Measurements from ENCODE around the gene HYAL3. TPM values are rescaled to one million over a fixed set of nuclear protein-coding genes. Genes with fewer than 3 reads are reported as not detected.

Gene HYAL3
- total and polyA plus RNA-seq, 10 of the 15 experiments (the other 5 are each of a cell fraction or from before 2014, with no cell fraction given) = 0.37 to 4.2 (median 2.8) TPM

DNA sequence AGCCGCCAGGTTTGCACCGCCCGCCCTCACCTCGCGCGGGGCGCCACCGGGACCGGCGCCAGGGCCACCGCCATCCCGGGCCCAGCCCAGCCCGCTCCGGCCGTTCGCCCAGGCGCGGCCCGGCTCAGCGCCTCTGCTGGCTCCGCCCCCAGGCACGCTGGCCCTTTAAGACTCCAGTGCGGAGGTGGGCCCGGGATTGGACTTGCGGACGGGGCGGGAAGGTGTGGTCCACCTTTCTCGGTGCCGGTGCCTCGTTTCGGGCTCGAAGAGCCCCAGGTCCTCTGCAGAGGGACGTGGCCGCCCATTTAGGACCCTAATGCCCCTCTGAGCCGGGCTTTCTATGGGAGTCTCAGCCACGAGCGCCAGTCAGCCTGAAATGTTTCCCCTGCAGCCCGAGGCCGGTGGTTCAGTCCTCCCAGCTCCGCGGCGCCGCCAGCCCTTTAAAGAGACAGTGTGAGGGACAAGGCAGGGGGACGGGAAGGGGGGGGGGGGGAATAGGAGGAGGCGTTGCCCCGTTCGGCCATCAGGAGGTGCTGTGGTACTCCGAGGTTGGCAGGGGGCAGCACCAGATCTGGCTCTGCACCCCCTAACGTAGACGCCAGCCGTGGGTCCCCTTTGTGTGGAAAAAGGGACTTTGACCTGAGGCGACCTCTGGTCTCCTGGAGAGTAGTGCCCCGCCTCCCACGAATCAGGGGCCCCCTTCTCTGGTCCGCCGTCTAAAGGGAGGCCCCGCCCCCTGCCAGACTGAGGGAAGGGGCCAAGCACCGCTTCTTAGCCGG, 22.3 kb upstream of the HYAL3 start:
- peaks cover 22% of the 10 kb centered on the region for H3K4me1 ChIP-seq (ENCODE audit: control insufficient read depth, insufficient read depth, low read length)
- ChIA-PET POLR2A (interaction anchor here (0.5 to 2.0 kb wide), 4 partner anchors 15 to 1732 kb away, joined by 3 to 12 read pairs (median 6); partner anchors contain the start of genes HYAL3 and NAA80), CTCF (interaction anchor here (0.5 to 5.1 kb wide), 7 partner anchors 15 to 95 kb away, joined by 3 to 72 read pairs (median 3); partner anchors contain the start of genes HYAL3, NAA80 and RASSF1), RAD21 (ENCODE audit: unreplicated experiment) (interaction anchor here (0.6 to 1.6 kb wide), 7 partner anchors 15 to 215 kb away, joined by 3 to 6 read pairs (median 3); partner anchors contain the start of genes HYAL3, IFRD2 and NAA80), SMC1A (ENCODE audit: uncharacterized antibody, unreplicated experiment) (interaction anchor here (1.2 kb wide), 1 partner anchor 16 kb away, joined by 3 read pairs; no protein-coding TSS in a partner anchor)
- peaks cover 2 to 4% of the 10 kb centered on the region in 2 experiments; a peak in 2 of 4 replicates for H3K36me3 ChIP-seq (ENCODE audit: control insufficient read depth in 2 of 2, insufficient read depth in 2 of 2, low read length in 1 of 2)
- peak overlapping the region; percentile 70 for H3K4me3 ChIP-seq
- WGBS (ENCODE audit: insufficient coverage, insufficient replicate concordance, low lambda C conversion rate, missing lambda C conversion rate) = 4% methylated on average over 53 of the region's 59 CpGs
- peak overlapping the region; percentile 92 for H2AFZ ChIP-seq (ENCODE audit: control insufficient read depth, low read depth, low read length)
- FAIRE-seq (peak; percentile 87), DNase-seq (ENCODE audit: low read depth, low spot score) (peak; percentile 42), ATAC-seq (peak; percentile 91)
- H3K9ac ChIP-seq (ENCODE audit: control insufficient read depth, insufficient read depth, low read length) = peak overlapping the region; percentile 83
- H4K20me1 ChIP-seq (ENCODE audit: control insufficient read depth, insufficient read depth) = no peaks in the 10 kb centered on the region
- intact Hi-C loops (cut with micrococcal nuclease; ENCODE audit: unreplicated experiment) = loop anchor here (1.0 kb wide), 1 partner anchor 22 kb away; the partner anchor contains the start of genes HYAL3 and NAA80
- H3K9me3 ChIP-seq (replicated peaks; ENCODE audit: control insufficient read depth, insufficient read depth, low read length) = no peaks in the 10 kb centered on the region
- BruUV-seq (replicated peaks) = no TSS peak
- H3K4me2 ChIP-seq (ENCODE audit: control insufficient read depth, insufficient read depth) = peak overlapping the region; percentile 64
- in situ Hi-C loops (cut with MboI) = no loop called here
- H3K79me2 ChIP-seq (ENCODE audit: control insufficient read depth, insufficient read depth, low read length) = peaks cover 5% of the 10 kb centered on the region
- no peaks in the 10 kb centered on the region for H3K27me3 ChIP-seq (replicated peaks in 1 of 2; ENCODE audit: control insufficient read depth in 2 of 2, insufficient read depth in 2 of 2, low read length in 1 of 2)
- H3K27ac ChIP-seq (ENCODE audit: control insufficient read depth, insufficient read depth) = peak overlapping the region; percentile 88
- TF ChIP-seq RELA (IDR thresholded peaks at IDR 0.05; ENCODE audit: borderline replicate concordance, partially characterized antibody) (peak; percentile 69), NBN (IDR thresholded peaks at IDR 0.05) (peak; percentile 95), BRCA1 (IDR thresholded peaks at IDR 0.05; ENCODE audit: low read depth, low read length) (no peak), SREBF1 (IDR thresholded peaks at IDR 0.05; ENCODE audit: low read length) (peak; percentile 97), EGR1 (IDR thresholded peaks at IDR 0.05; ENCODE audit: borderline replicate concordance in 1 of 2, low read depth in 2 of 2, low read length in 2 of 2) (peak in 1 of 2 experiments; percentile 93; a peak in 2 of 3 replicates), ZNF207 (IDR thresholded peaks at IDR 0.05; ENCODE audit: borderline replicate concordance) (peak; percentile 99), EED (IDR thresholded peaks at IDR 0.05; ENCODE audit: low read depth) (no peak), BHLHE40 (IDR thresholded peaks at IDR 0.05; ENCODE audit: borderline replicate concordance in 1 of 2, low read depth in 2 of 2, low read length in 1 of 2) (peak; percentile 97 to 99), NR2C2 (IDR thresholded peaks at IDR 0.05; ENCODE audit: borderline replicate concordance, control insufficient read depth, insufficient read length, low read depth) (no peak), STAT1 (conservative IDR thresholded peaks at IDR 0.05) (peak; percentile 98), CHD1 (IDR thresholded peaks at IDR 0.05; ENCODE audit: low read depth, low read length) (peak; percentile 99), POLR2A (IDR thresholded peaks at IDR 0.05; ENCODE audit: low read depth, low read length) (peak; percentile 56; the same call in 1 of the 2 replicates), IRF3 (IDR thresholded peaks at IDR 0.05) (peak; percentile 42; the same call in 1 of the 2 replicates), YY1 (IDR thresholded peaks at IDR 0.05; ENCODE audit: low read depth, low read length) (peak; percentile 38; the same call in 1 of the 2 replicates)
- TF ChIP-seq, protein P1, sequence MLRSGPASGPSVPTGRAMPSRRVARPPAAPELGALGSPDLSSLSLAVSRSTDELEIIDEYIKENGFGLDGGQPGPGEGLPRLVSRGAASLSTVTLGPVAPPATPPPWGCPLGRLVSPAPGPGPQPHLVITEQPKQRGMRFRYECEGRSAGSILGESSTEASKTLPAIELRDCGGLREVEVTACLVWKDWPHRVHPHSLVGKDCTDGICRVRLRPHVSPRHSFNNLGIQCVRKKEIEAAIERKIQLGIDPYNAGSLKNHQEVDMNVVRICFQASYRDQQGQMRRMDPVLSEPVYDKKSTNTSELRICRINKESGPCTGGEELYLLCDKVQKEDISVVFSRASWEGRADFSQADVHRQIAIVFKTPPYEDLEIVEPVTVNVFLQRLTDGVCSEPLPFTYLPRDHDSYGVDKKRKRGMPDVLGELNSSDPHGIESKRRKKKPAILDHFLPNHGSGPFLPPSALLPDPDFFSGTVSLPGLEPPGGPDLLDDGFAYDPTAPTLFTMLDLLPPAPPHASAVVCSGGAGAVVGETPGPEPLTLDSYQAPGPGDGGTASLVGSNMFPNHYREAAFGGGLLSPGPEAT (IDR thresholded peaks at IDR 0.05; ENCODE audit: low read depth) = peak; percentile 100
- TF ChIP-seq, protein P2, sequence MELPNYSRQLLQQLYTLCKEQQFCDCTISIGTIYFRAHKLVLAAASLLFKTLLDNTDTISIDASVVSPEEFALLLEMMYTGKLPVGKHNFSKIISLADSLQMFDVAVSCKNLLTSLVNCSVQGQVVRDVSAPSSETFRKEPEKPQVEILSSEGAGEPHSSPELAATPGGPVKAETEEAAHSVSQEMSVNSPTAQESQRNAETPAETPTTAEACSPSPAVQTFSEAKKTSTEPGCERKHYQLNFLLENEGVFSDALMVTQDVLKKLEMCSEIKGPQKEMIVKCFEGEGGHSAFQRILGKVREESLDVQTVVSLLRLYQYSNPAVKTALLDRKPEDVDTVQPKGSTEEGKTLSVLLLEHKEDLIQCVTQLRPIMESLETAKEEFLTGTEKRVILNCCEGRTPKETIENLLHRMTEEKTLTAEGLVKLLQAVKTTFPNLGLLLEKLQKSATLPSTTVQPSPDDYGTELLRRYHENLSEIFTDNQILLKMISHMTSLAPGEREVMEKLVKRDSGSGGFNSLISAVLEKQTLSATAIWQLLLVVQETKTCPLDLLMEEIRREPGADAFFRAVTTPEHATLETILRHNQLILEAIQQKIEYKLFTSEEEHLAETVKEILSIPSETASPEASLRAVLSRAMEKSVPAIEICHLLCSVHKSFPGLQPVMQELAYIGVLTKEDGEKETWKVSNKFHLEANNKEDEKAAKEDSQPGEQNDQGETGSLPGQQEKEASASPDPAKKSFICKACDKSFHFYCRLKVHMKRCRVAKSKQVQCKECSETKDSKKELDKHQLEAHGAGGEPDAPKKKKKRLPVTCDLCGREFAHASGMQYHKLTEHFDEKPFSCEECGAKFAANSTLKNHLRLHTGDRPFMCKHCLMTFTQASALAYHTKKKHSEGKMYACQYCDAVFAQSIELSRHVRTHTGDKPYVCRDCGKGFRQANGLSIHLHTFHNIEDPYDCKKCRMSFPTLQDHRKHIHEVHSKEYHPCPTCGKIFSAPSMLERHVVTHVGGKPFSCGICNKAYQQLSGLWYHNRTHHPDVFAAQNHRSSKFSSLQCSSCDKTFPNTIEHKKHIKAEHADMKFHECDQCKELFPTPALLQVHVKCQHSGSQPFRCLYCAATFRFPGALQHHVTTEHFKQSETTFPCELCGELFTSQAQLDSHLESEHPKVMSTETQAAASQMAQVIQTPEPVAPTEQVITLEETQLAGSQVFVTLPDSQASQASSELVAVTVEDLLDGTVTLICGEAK (IDR thresholded peaks at IDR 0.05; ENCODE audit: borderline replicate concordance) = peak; percentile 82; the same call in 1 of the 2 replicates

Data from GM12878 (cell line).